B cell (primary cell): ENCODE data around the gene SNX20. TPM values are rescaled to one million over a fixed set of nuclear protein-coding genes. Genes with fewer than 3 reads are reported as not detected.

Experiments
- ATAC-seq: fragments of 200-7000 bp; cut with Tn5 transposase; one replicate; pipeline ENCODE4 v1.10.0; 2021; ENCODE audit warnings: low read depth, mild to moderate bottlenecking, moderate number of reproducible peaks, moderate library complexity
- CTCF ChIA-PET: fragments of 350-600 bp; sonication (Branson Sonifier 250); formaldehyde crosslinking; loops from one replicate; lab custom pipeline; 2021; ENCODE audit warnings: antibody characterized with exemption, inconsistent platforms; lab: Charles Lee
- POLR2A ChIA-PET: fragments of 350-600 bp; sonication (Branson Sonifier 250); formaldehyde crosslinking; loops from one replicate; lab custom pipeline; 2021; ENCODE audit warnings: antibody characterized with exemption; lab: Charles Lee
- DNase-seq: peaks from one replicate; pipeline ENCODE4 v3.0.0; 2013
- H2AFZ ChIP-seq: 2 replicates; pipeline ENCODE4 v1.6.1; 2012; ENCODE audit warnings: mild to moderate bottlenecking, low read depth, low read length; ENCODE audit not compliant: insufficient read depth, poor library complexity, severe bottlenecking
- H3K27ac ChIP-seq, 2 donors: 1 replicate in 1 of 2; 2 replicates in 1 of 2; pipeline ENCODE4 v1.5.1; 2012 to 2013; ENCODE audit warnings: low read length in 2 of 2, mild to moderate bottlenecking in 2 of 2, moderate library complexity in 1 of 2
- H3K27me3 ChIP-seq, 4 experiments: fragments of 200-600 bp in 1 of 4; sonication (generic) in 1 of 4; replicated peaks in 1 of 4; 1 replicate in 2 of 4; 2 replicates in 2 of 4; pipeline versions ENCODE4 v1.6.1 to v1.7.0; 2013 to 2016; ENCODE audit warnings: low read length in 3 of 4, mild to moderate bottlenecking in 2 of 4, mixed read lengths in 1 of 4, moderate library complexity in 1 of 4; ENCODE audit not compliant: insufficient read depth in 4 of 4, control insufficient read depth in 3 of 4; ENCODE audit errors: control extremely low read depth in 1 of 4
- H3K36me3 ChIP-seq, 2 experiments: replicated peaks in 1 of 2; 1 replicate in 1 of 2; 2 replicates in 1 of 2; pipeline versions ENCODE4 v1.6.1 to v1.7.1; 2013; ENCODE audit warnings: low read length in 1 of 2; ENCODE audit not compliant: insufficient read depth in 2 of 2, control insufficient read depth in 1 of 2; ENCODE audit errors: control extremely low read depth in 1 of 2, extremely low read depth in 1 of 2
- H3K4me1 ChIP-seq, 2 donors: fragments of 200-600 bp in 1 of 2; sonication (generic) in 1 of 2; 1 replicate in 1 of 2; 2 replicates in 1 of 2; pipeline versions ENCODE4 v1.5.1 to v1.6.1; 2013 to 2017; ENCODE audit warnings: low read length in 2 of 2; ENCODE audit not compliant: control insufficient read depth in 2 of 2, insufficient read depth in 2 of 2
- H3K4me2 ChIP-seq: replicated peaks from 2 replicates; pipeline ENCODE3; 2012; ENCODE audit warnings: mild to moderate bottlenecking, low read depth, low read length; ENCODE audit not compliant: poor library complexity, severe bottlenecking
- H3K4me3 ChIP-seq, 5 experiments: fragments of 200-600 bp in 1 of 5; sonication (generic) in 1 of 5; 1 replicate in 3 of 5; 2 replicates in 2 of 5; pipeline versions ENCODE4 v1.5.1 to v1.7.0; 2011 to 2016; ENCODE audit warnings: low read length in 4 of 5, mild to moderate bottlenecking in 4 of 5, low read depth in 2 of 5, control low read depth in 1 of 5, moderate library complexity in 1 of 5; ENCODE audit not compliant: insufficient read depth in 1 of 5; ENCODE audit errors: control extremely low read depth in 1 of 5, extremely low read depth in 1 of 5
- H3K79me2 ChIP-seq: fragments of 200-600 bp; sonication (generic); one replicate; pipeline ENCODE4 v1.6.0; 2016; ENCODE audit warnings: low read length; ENCODE audit not compliant: control insufficient read depth, insufficient read depth
- H3K9ac ChIP-seq: fragments of 200-600 bp; sonication (generic); 2 replicates; pipeline ENCODE4 v1.6.1; 2017; ENCODE audit warnings: mild to moderate bottlenecking, low read length, moderate library complexity
- H3K9me3 ChIP-seq, 3 donors: one replicate each; pipeline versions ENCODE4 v1.6.1 to v1.7.1; 2013; ENCODE audit warnings: low read length in 2 of 3; ENCODE audit not compliant: control insufficient read depth in 2 of 3, insufficient read depth in 1 of 3; ENCODE audit errors: control extremely low read depth in 1 of 3
- H4K20me1 ChIP-seq: 2 replicates; pipeline ENCODE4 v1.6.0; 2012; ENCODE audit warnings: mild to moderate bottlenecking, low read length; ENCODE audit not compliant: insufficient read depth, control insufficient read depth, poor library complexity, severe bottlenecking
- H3K27ac Mint-ChIP-seq: one replicate; pipeline ENCODE4 v1.8.0; 2021; ENCODE audit warnings: mixed read lengths
- H3K27me3 Mint-ChIP-seq: one replicate; pipeline ENCODE4 v1.8.0; 2021; ENCODE audit warnings: mixed read lengths
- H3K4me1 Mint-ChIP-seq: one replicate; pipeline ENCODE4 v1.8.0; 2021; ENCODE audit warnings: mixed read lengths
- H3K4me3 Mint-ChIP-seq: one replicate; pipeline ENCODE4 v1.8.0; 2021; ENCODE audit warnings: mixed read lengths
- H3K9me3 Mint-ChIP-seq: one replicate; pipeline ENCODE4 v1.8.0; 2022; ENCODE audit warnings: mixed read lengths; ENCODE audit not compliant: insufficient read depth
- EZH2 ChIP-seq: IDR thresholded peaks from 2 replicates; pipeline ENCODE4 v1.6.1; 2012; ENCODE audit warnings: borderline replicate concordance, low read depth, mild to moderate bottlenecking, moderate library complexity, low read length; ENCODE audit not compliant: insufficient read depth, poor library complexity, severe bottlenecking
- WGBS: methylation state at CpG from one replicate; pipeline ENCODE4 v1.1.5; 2013; ENCODE audit warnings: missing lambda C conversion rate; ENCODE audit not compliant: insufficient coverage; 5-methylcytosine and 5-hydroxymethylcytosine counted together
- intact Hi-C: fragments of 100-400 bp; cut with micrococcal nuclease; formaldehyde crosslinking; loops from one replicate; pipeline ENCODE4 v1.10.0; 2022
- polyA plus RNA-seq: library from polyadenylated mRNA; depleted of rRNA; stranded (reverse); fragments of >200 nt; gene quantifications from 2 replicates; pipeline ENCODE4 v1.2.3, GENCODE V29; 2012
- total RNA-seq, 2 donors: library from RNA; stranded (reverse); fragments of 120-200 nt in 1 of 2; gene quantifications; 1 replicate in 1 of 2; 2 replicates in 1 of 2; pipeline versions ENCODE4 v1.2.3 to v1.2.4, GENCODE V29; 2013 to 2022
- TF ChIP-seq, protein P1 (sequence below): fragments of 200-600 bp; IDR thresholded peaks from one replicate; pipeline ENCODE4 v1.8.0; 2022; ENCODE audit warnings: antibody characterized with exemption, mild to moderate bottlenecking

Gene SNX20
- total and polyA plus RNA-seq, 2 donors (not counting 1 experiment from before 2014, with no cell fraction given): 34.7 to 43.0 TPM

GRCh38 chr16:50634090-50634489 is 47.0 kb downstream of the SNX20 start:
- Histone ChIP-seq H2AFZ (no peak overlapping the region), H3K27me3 (no peaks in the 10 kb centered on the region), H3K4me2 (no peak overlapping the region), H3K79me2 (no peaks in the 10 kb centered on the region), H3K4me1 (no peaks in the 10 kb centered on the region), H3K27ac (no peak overlapping the region), H3K9me3 (no peaks in the 10 kb centered on the region), H3K36me3 (no peaks in the 10 kb centered on the region), H3K9ac (no peak overlapping the region), H4K20me1 (no peaks in the 10 kb centered on the region), H3K4me3 (no peak overlapping the region)
- no peak overlapping the region for H3K27ac Mint-ChIP-seq
- no peak for TF ChIP-seq EZH2
- TF ChIP-seq, protein P1, sequence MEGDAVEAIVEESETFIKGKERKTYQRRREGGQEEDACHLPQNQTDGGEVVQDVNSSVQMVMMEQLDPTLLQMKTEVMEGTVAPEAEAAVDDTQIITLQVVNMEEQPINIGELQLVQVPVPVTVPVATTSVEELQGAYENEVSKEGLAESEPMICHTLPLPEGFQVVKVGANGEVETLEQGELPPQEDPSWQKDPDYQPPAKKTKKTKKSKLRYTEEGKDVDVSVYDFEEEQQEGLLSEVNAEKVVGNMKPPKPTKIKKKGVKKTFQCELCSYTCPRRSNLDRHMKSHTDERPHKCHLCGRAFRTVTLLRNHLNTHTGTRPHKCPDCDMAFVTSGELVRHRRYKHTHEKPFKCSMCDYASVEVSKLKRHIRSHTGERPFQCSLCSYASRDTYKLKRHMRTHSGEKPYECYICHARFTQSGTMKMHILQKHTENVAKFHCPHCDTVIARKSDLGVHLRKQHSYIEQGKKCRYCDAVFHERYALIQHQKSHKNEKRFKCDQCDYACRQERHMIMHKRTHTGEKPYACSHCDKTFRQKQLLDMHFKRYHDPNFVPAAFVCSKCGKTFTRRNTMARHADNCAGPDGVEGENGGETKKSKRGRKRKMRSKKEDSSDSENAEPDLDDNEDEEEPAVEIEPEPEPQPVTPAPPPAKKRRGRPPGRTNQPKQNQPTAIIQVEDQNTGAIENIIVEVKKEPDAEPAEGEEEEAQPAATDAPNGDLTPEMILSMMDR: no peak
- H3K27me3 Mint-ChIP-seq: peaks cover 4% of the 10 kb centered on the region
- POLR2A ChIA-PET: no interaction called here
- CTCF ChIA-PET: interaction anchor here (1.1 kb wide), 1 partner anchor 31 kb away, joined by 3 read pairs; no protein-coding TSS in a partner anchor
- 93% methylated on average over 3 of the region's 7 CpGs for WGBS
- DNase-seq (no peak), ATAC-seq (no peak)
- H3K4me1 Mint-ChIP-seq: peaks cover 1% of the 10 kb centered on the region
- no peaks in the 10 kb centered on the region for H3K9me3 Mint-ChIP-seq
- H3K4me3 Mint-ChIP-seq: no peak overlapping the region
- intact Hi-C loops: no loop called here

DNA sequence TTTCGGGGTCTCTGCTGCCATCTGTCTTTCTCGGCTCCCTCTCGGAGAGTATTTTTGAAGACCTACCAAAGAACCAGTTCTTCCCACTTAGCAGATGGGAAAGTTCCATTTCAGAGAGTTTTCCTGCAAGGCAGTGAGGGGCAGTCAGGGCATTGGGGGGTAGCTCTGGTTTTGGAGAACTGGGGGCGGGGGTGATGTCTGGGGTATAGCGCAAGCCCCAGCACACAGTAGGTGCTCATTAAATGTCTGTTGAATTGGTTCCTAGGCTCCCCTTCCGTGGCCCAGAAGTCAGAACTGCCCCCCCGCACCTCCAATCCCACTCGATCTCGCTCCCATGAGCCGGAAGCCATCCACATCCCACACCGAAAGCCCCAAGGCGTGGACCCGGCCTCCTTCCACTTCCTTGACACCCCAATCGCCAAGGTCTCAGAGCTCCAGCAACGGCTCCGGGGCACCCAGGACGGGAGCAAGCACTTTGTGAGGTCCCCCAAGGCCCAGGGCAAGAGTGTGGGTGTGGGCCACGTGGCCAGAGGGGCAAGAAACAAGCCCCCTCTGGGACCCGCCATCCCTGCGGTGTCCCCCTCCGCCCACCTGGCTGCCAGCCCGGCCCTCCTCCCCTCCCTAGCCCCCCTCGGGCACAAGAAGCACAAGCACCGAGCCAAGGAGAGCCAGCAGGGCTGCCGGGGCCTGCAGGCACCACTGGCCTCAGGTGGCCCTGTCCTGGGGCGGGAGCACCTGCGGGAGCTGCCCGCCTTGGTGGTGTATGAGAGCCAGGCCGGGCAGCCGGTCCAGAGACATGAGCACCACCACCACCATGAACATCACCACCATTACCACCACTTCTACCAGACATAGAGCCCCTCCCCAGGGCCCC is 47.9 kb downstream of the SNX20 start:
- H3K4me2 ChIP-seq: no peak overlapping the region
- ATAC-seq (no peak), DNase-seq (no peak)
- H3K79me2 ChIP-seq: no peaks in the 10 kb centered on the region
- Mint-ChIP-seq H3K27ac (no peak overlapping the region), H3K9me3 (no peaks in the 10 kb centered on the region), H3K4me3 (no peak overlapping the region), H3K4me1 (peaks cover 1% of the 10 kb centered on the region), H3K27me3 (peaks cover 4% of the 10 kb centered on the region)
- intact Hi-C loops: no loop called here
- WGBS: 93% methylated on average over 26 of the region's 30 CpGs
- no peaks in the 10 kb centered on the region for H3K36me3 ChIP-seq
- H3K27ac ChIP-seq: no peak overlapping the region
- ChIA-PET CTCF (interaction anchor here (1.1 kb wide), 1 partner anchor 32 kb away, joined by 3 read pairs; no protein-coding TSS in a partner anchor), POLR2A (no interaction called here)
- TF ChIP-seq EZH2: no peak
- TF ChIP-seq, protein P1: no peak
- H3K4me1 ChIP-seq: no peaks in the 10 kb centered on the region
- no peak overlapping the region for H3K4me3 ChIP-seq
- H3K27me3 ChIP-seq: no peaks in the 10 kb centered on the region
- H3K9me3 ChIP-seq: no peaks in the 10 kb centered on the region
- no peaks in the 10 kb centered on the region for H4K20me1 ChIP-seq
- H2AFZ ChIP-seq: no peak overlapping the region
- H3K9ac ChIP-seq: no peak overlapping the region
